Measurements from ENCODE around the gene DDB1. TPM values are rescaled to one million over a fixed set of nuclear protein-coding genes. Genes with fewer than 3 reads are reported as not detected.
"Not testable (repeated sequence)": the region's sequence is repeated elsewhere in the genome, so short reads cannot be mapped to it uniquely, and the experiment has no call there.

The DDB1 gene
- total RNA-seq, 1 experiment from 2014 or later = 172 TPM

GRCh38 chr11:61256710-61257482 lies 76.0 kb downstream of the DDB1 start:
- no peak overlapping the region for H3K4me3 Mint-ChIP-seq (ENCODE audit: unreplicated experiment)
- intact Hi-C loops (cut with micrococcal nuclease) = loop anchor here (10.0 kb wide), 1 partner anchor 78 kb away; the partner anchor contains the start of genes DDB1 and TKFC
- TF ChIP-seq CTCF (IDR thresholded peaks at IDR 0.05; ENCODE audit: unreplicated experiment) = no peak
- DNase-seq (ENCODE audit: unreplicated experiment) = no peak
- no peaks in the 10 kb centered on the region for H3K4me1 Mint-ChIP-seq (ENCODE audit: insufficient read depth, unreplicated experiment)
- no peaks in the 10 kb centered on the region for H3K36me3 Mint-ChIP-seq (ENCODE audit: insufficient read depth, unreplicated experiment)
- H3K27ac Mint-ChIP-seq (ENCODE audit: low read depth, unreplicated experiment) = no peak overlapping the region
- H3K9me3 Mint-ChIP-seq (ENCODE audit: unreplicated experiment) = no peaks in the 10 kb centered on the region
- BruUV-seq (replicated peaks) = no TSS peak
- ChIA-PET CTCF (interaction anchor here (0.7 to 7.3 kb wide), 3 partner anchors 9 to 129 kb away, joined by 4 to 55 read pairs (median 25); no protein-coding TSS in a partner anchor), POLR2A (no interaction called here)
- peaks cover 20% of the 10 kb centered on the region for H3K27me3 Mint-ChIP-seq (ENCODE audit: insufficient read depth, unreplicated experiment)

- no peak overlapping the region for H3K4me3 Mint-ChIP-seq (ENCODE audit: unreplicated experiment)
Observed at GRCh38 chr11:61254403-61255025, 78.4 kb downstream of the DDB1 start.

GRCh38 chr11:61252332-61252731 lies 80.6 kb downstream of the DDB1 start:
- H3K9me3 Mint-ChIP-seq (ENCODE audit: unreplicated experiment); H3K4me1 Mint-ChIP-seq (ENCODE audit: insufficient read depth, unreplicated experiment); H3K4me3 Mint-ChIP-seq (ENCODE audit: unreplicated experiment); H3K36me3 Mint-ChIP-seq (ENCODE audit: insufficient read depth, unreplicated experiment); DNase-seq (ENCODE audit: unreplicated experiment); BruUV-seq (replicated peaks); H3K27ac Mint-ChIP-seq (ENCODE audit: low read depth, unreplicated experiment); POLR2A ChIA-PET: not testable (repeated sequence)
- CTCF ChIA-PET = interaction anchor here (1.1 to 7.3 kb wide), 2 partner anchors 16 to 133 kb away, joined by 3 to 55 read pairs; no protein-coding TSS in a partner anchor
- intact Hi-C loops (cut with micrococcal nuclease) = loop anchor here (10.0 kb wide), 1 partner anchor 82 kb away; the partner anchor contains the start of genes DDB1 and TKFC
- peaks cover 45% of the 10 kb centered on the region for H3K27me3 Mint-ChIP-seq (ENCODE audit: insufficient read depth, unreplicated experiment)

More at GRCh38 chr11:61254403-61255025, 78.4 kb downstream of the DDB1 start:
- CTCF ChIA-PET = interaction anchor here (0.6 to 7.3 kb wide), 35 partner anchors 8 to 418 kb away, joined by 3 to 55 read pairs (median 4); partner anchors contain the start of gene VWCE
- TF ChIP-seq CTCF (IDR thresholded peaks at IDR 0.05; ENCODE audit: unreplicated experiment) = peak; percentile 89
- peaks cover 34% of the 10 kb centered on the region for H3K27me3 Mint-ChIP-seq (ENCODE audit: insufficient read depth, unreplicated experiment)
- no peak overlapping the region for H3K27ac Mint-ChIP-seq (ENCODE audit: low read depth, unreplicated experiment)
- BruUV-seq (replicated peaks) = no TSS peak
- intact Hi-C loops (cut with micrococcal nuclease) = loop anchor here (1.0 to 10.0 kb wide), 4 partner anchors 26 to 131 kb away; partner anchors contain the start of genes DDB1 and TKFC
- POLR2A ChIA-PET = interaction anchor here (0.7 to 2.0 kb wide), 5 partner anchors 17 to 138 kb away, joined by 3 to 5 read pairs (median 4); partner anchors contain the start of gene TMEM216
- H3K36me3 Mint-ChIP-seq (ENCODE audit: insufficient read depth, unreplicated experiment) = no peaks in the 10 kb centered on the region
- H3K9me3 Mint-ChIP-seq (ENCODE audit: unreplicated experiment) = no peaks in the 10 kb centered on the region
- peak; percentile 71 for DNase-seq (ENCODE audit: unreplicated experiment)
- H3K4me1 Mint-ChIP-seq (ENCODE audit: insufficient read depth, unreplicated experiment) = no peaks in the 10 kb centered on the region

GRCh38 chr11:61250796-61251765 lies 81.8 kb downstream of the DDB1 start:
- BruUV-seq (replicated peaks); H3K4me1 Mint-ChIP-seq (ENCODE audit: insufficient read depth, unreplicated experiment); H3K27ac Mint-ChIP-seq (ENCODE audit: low read depth, unreplicated experiment); DNase-seq (ENCODE audit: unreplicated experiment); H3K4me3 Mint-ChIP-seq (ENCODE audit: unreplicated experiment); H3K36me3 Mint-ChIP-seq (ENCODE audit: insufficient read depth, unreplicated experiment); POLR2A ChIA-PET; H3K9me3 Mint-ChIP-seq (ENCODE audit: unreplicated experiment): not testable (repeated sequence)
- intact Hi-C loops (cut with micrococcal nuclease) = loop anchor here (10.0 kb wide), 1 partner anchor 84 kb away; the partner anchor contains the start of genes DDB1 and TKFC
- CTCF ChIA-PET = interaction anchor here (0.6 to 7.3 kb wide), 7 partner anchors 115 to 1984 kb away, joined by 3 to 55 read pairs (median 3); no protein-coding TSS in a partner anchor
- peaks cover 50% of the 10 kb centered on the region for H3K27me3 Mint-ChIP-seq (ENCODE audit: insufficient read depth, unreplicated experiment)

Other genes with a start within 250 kb of the DDB1 start
- gene CD5, start 230.6 kb downstream of the DDB1 start, total RNA-seq (2022) = not detected in 2 replicates
- gene VPS37C, start 171.7 kb downstream of the DDB1 start, total RNA-seq (2022) = 20.5 and 23.3 TPM in 2 replicates
- gene PGA3, start 129.6 kb downstream of the DDB1 start, total RNA-seq (2022) = not detected in 2 replicates
- not detected in 2 replicates for gene PGA4, start 110.8 kb downstream of the DDB1 start, total RNA-seq (2022)
- gene PGA5, start 91.9 kb downstream of the DDB1 start, total RNA-seq (2022) = not detected in 2 replicates
- 0.54 and 1.1 TPM in 2 replicates for gene VWCE, start 37.8 kb downstream of the DDB1 start, total RNA-seq (2022)
- 79.7 and 93.7 TPM in 2 replicates for gene TKFC, start 123 bp upstream of the DDB1 start, total RNA-seq (2022)
- gene CYB561A3, start 28.8 kb upstream of the DDB1 start, total RNA-seq (2022) = 28.4 and 28.8 TPM in 2 replicates
- 39.9 and 46.5 TPM in 2 replicates for gene TMEM138, start 29.3 kb upstream of the DDB1 start, total RNA-seq (2022)
- 3.2 and 4.0 TPM in 2 replicates for gene TMEM216, start 59.5 kb upstream of the DDB1 start, total RNA-seq (2022)
- 99.9 and 111 TPM in 2 replicates for gene CPSF7, start 96.9 kb upstream of the DDB1 start, total RNA-seq (2022)
- 30.1 and 34.6 TPM in 2 replicates for gene SDHAF2, start 97.0 kb upstream of the DDB1 start, total RNA-seq (2022)
- gene LRRC10B, start 175.6 kb upstream of the DDB1 start, total RNA-seq (2022) = not detected in 2 replicates
- gene SYT7, start 248.0 kb upstream of the DDB1 start, total RNA-seq (2022) = 25.2 and 57.7 TPM in 2 replicates